NCI-H2081 (cell line): Measurements from ENCODE around the gene SREBF1.

Source experiments
- DNase-seq, 2 experiments: peaks; one replicate each; lab custom pipeline; 2025; lab: John Stamatoyannopoulos, UW

Gene SREBF1

GRCh38 chr17:17781591-17782496, 54.9 kb downstream of the SREBF1 start:
- DNase-seq = peak; percentile 83 to 85

GRCh38 chr17:17780922-17781590, 55.7 kb downstream of the SREBF1 start:
- peak in 1 of 2 experiments; percentile 25 for DNase-seq

GRCh38 chr17:17779015-17779611, 57.7 kb downstream of the SREBF1 start:
- DNase-seq = no peak

GRCh38 chr17:17778308-17779014, 58.3 kb downstream of the SREBF1 start:
- DNase-seq = no peak

- DNase-seq = no peak
These were observed 59.9 kb downstream of the SREBF1 start for GRCh38 chr17:17776889-17777288.

- DNase-seq = no peak
These were observed 62.5 kb downstream of the SREBF1 start for GRCh38 chr17:17774009-17774881.

GRCh38 chr17:17772231-17772630, 64.6 kb downstream of the SREBF1 start:
- DNase-seq = no peak

- DNase-seq = no peak
These were observed 65.1 kb downstream of the SREBF1 start for GRCh38 chr17:17771498-17772201.

- DNase-seq = no peak
These were observed 66.1 kb downstream of the SREBF1 start for GRCh38 chr17:17770632-17771044.

GRCh38 chr17:17769869-17770631, 66.7 kb downstream of the SREBF1 start:
- no peak for DNase-seq

- DNase-seq = no peak
These were observed 68.2 kb downstream of the SREBF1 start for GRCh38 chr17:17768424-17769088.

- DNase-seq = no peak
These were observed 68.8 kb downstream of the SREBF1 start for GRCh38 chr17:17767887-17768418.

GRCh38 chr17:17767154-17767869, 69.5 kb downstream of the SREBF1 start:
- DNase-seq = no peak

- no peak for DNase-seq
These were observed 70.1 kb downstream of the SREBF1 start for GRCh38 chr17:17766744-17767120.

GRCh38 chr17:17766077-17766743, 70.6 kb downstream of the SREBF1 start:
- no peak for DNase-seq

GRCh38 chr17:17765359-17766076, 71.3 kb downstream of the SREBF1 start:
- no peak for DNase-seq

- no peak for DNase-seq
These were observed 73.1 kb downstream of the SREBF1 start for GRCh38 chr17:17763734-17764133.
